Measurements from ENCODE around the gene FAM171A1.

GRCh38 chr10:15368101-15368855, 2.8 kb downstream of the FAM171A1 start:
- TF ChIP-seq POLR2A (IDR thresholded peaks at IDR 0.05; ENCODE audit: low read depth, low read length) (no peak), TAF1 (IDR thresholded peaks at IDR 0.05; ENCODE audit: low read depth, low read length) (no peak), POLR2AphosphoS5 (IDR thresholded peaks at IDR 0.05; ENCODE audit: low read depth, low read length) (no peak), SPI1 (IDR thresholded peaks at IDR 0.05; ENCODE audit: low read depth, low read length) (no peak)

All from GM12891 (cell line).